Hepatocyte (in vitro differentiated cells): ENCODE results near the gene BORCS8. TPM values are rescaled to one million over a fixed set of nuclear protein-coding genes. Genes with fewer than 3 reads are reported as not detected.

Experiments used
- DNase-seq: peaks from one replicate; pipeline ENCODE4 v3.0.0-alpha.2; 2016; ENCODE audit warnings: low spot score
- H2AFZ ChIP-seq: fragments of 200-600 bp; sonication (generic); 2 replicates; pipeline ENCODE4 v1.6.0; 2016; ENCODE audit warnings: antibody characterized with exemption, mild to moderate bottlenecking
- H3K27ac ChIP-seq: fragments of 200-600 bp; sonication (generic); 2 replicates; pipeline ENCODE4 v1.5.1; 2016; ENCODE audit warnings: mild to moderate bottlenecking
- H3K27me3 ChIP-seq: fragments of 200-600 bp; sonication (generic); 2 replicates; pipeline ENCODE4 v1.6.1; 2016
- H3K36me3 ChIP-seq: fragments of 200-600 bp; sonication (generic); replicated peaks from 2 replicates; pipeline ENCODE4 v1.5.1; 2016; ENCODE audit warnings: low read depth; ENCODE audit not compliant: insufficient read depth
- H3K4me1 ChIP-seq: fragments of 200-600 bp; sonication (generic); 2 replicates; pipeline ENCODE4 v1.5.1; 2016; ENCODE audit warnings: mild to moderate bottlenecking, moderate library complexity; ENCODE audit not compliant: insufficient read depth
- H3K4me2 ChIP-seq: fragments of 200-600 bp; sonication (generic); 2 replicates; pipeline ENCODE4 v1.6.0; 2016
- H3K4me3 ChIP-seq: fragments of 200-600 bp; sonication (generic); 2 replicates; pipeline ENCODE4 v1.5.1; 2016; ENCODE audit warnings: mild to moderate bottlenecking
- H3K79me2 ChIP-seq: fragments of 200-600 bp; sonication (generic); 2 replicates; pipeline ENCODE4 v1.6.0; 2017; ENCODE audit warnings: mild to moderate bottlenecking
- H3K9me2 ChIP-seq: fragments of 200-600 bp; sonication (generic); replicated peaks from 2 replicates; pipeline ENCODE4 v1.6.0; 2017; ENCODE audit warnings: mild to moderate bottlenecking; ENCODE audit not compliant: insufficient read depth
- H3K9me3 ChIP-seq: fragments of 200-600 bp; sonication (generic); 2 replicates; pipeline ENCODE4 v1.5.1; 2016; ENCODE audit warnings: low read depth, mild to moderate bottlenecking
- H4K20me1 ChIP-seq: fragments of 200-600 bp; sonication (generic); 2 replicates; pipeline ENCODE4 v1.6.0; 2016; ENCODE audit warnings: mild to moderate bottlenecking; ENCODE audit not compliant: insufficient read depth, poor library complexity, severe bottlenecking
- EZH2 ChIP-seq: fragments of 200-600 bp; sonication (generic); IDR thresholded peaks from 2 replicates; pipeline ENCODE4 v1.6.1; 2016; ENCODE audit warnings: antibody characterized with exemption, mild to moderate bottlenecking, borderline replicate concordance
- EZH2phosphoT487 ChIP-seq: fragments of 200-600 bp; sonication (generic); IDR thresholded peaks from one replicate; pipeline ENCODE4 v1.6.1; 2018; ENCODE audit warnings: antibody characterized with exemption, mild to moderate bottlenecking, low read depth, moderate library complexity; ENCODE audit not compliant: unreplicated experiment, severe bottlenecking
- WGBS: methylation state at CpG from one replicate; pipeline ENCODE4 v1.1.6; 2016; ENCODE audit warnings: low lambda C conversion rate; ENCODE audit errors: missing lambda C conversion rate; 5-methylcytosine and 5-hydroxymethylcytosine counted together
- polyA plus RNA-seq: library from polyadenylated mRNA; unstranded; fragments of >200 nt; fragmentation: Nextera tagmentation; extraction: Ambion mirVana; gene quantifications from 2 replicates; pipeline ENCODE4 v1.2.1, GENCODE V29; 2016
- total RNA-seq: library from RNA; depleted of rRNA; stranded (reverse); fragments of >200 nt; gene quantifications from 2 replicates; pipeline ENCODE4 v1.2.3, GENCODE V29; 2014
- TF ChIP-seq, protein P1 (sequence below): fragments of 200-600 bp; sonication (generic); IDR thresholded peaks from 2 replicates; pipeline ENCODE4 v1.5.1; 2016; ENCODE audit warnings: antibody characterized with exemption, mild to moderate bottlenecking; ENCODE audit not compliant: poor library complexity

BORCS8 gene
- total and polyA plus RNA-seq, 2 experiments from 2014 or later: 13.1 to 25.6 TPM

DNA sequence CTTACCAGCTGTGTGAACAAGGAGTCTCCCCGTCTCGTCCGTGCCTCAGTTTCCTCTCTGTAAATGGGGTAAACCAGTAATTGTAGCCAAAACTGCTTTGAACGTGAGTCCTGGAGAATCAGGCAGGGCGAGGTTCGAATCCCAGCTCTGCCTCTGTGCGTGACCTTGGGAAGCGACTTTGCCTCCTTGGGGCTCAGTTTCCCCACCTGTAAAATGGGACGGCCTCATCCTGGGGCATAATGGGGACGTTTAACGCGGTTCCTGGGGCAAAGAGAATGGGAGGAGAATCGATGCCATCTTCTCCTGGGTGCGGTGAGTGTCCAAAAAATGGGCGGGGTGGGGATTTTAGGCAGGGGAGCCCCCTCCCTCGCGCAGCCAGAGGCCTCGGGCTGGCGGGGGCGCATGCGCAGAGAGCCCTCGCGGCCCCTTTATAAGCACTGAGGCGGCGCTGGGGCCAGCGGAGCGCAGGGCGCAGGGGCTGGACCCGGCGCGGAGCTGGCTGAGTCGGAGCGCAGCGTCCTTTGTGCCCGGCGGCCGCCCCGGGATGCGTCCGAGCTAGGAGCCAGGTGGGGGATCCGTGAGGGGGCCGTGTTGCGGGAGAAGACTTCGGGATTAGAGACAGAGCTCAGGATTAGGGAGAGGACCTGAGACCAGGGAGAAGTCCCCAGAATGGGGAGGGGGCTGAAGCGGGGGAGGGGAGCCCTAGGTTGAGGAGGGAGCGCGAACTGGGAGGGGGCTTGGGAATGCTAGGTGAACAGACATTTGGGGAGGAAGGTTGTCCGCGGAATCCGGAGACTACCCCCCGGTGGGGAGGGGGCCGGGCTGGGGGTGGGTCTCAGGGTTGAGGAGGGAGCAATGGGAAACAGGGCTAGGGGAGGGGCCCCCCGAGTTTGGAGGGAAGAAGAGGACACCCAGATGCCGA lies 19.8 kb upstream of the BORCS8 start, which contains the start of gene NCAN:
Gene NCAN (plus strand): TSS at position 460 of the 922 bp plus-strand sequence. CDS start 4,996 bp downstream, outside the sequence.
- no peak for DNase-seq
- WGBS: 16% methylated on average over 31 of the region's 54 CpGs
- H3K36me3 ChIP-seq: no peaks in the 10 kb centered on the region
- H3K4me2 ChIP-seq: no peak within 1 kb of the TSS
- H3K79me2 ChIP-seq: no peaks in the 10 kb centered on the region
- TF ChIP-seq EZH2: no peak
- TF ChIP-seq, protein P1, sequence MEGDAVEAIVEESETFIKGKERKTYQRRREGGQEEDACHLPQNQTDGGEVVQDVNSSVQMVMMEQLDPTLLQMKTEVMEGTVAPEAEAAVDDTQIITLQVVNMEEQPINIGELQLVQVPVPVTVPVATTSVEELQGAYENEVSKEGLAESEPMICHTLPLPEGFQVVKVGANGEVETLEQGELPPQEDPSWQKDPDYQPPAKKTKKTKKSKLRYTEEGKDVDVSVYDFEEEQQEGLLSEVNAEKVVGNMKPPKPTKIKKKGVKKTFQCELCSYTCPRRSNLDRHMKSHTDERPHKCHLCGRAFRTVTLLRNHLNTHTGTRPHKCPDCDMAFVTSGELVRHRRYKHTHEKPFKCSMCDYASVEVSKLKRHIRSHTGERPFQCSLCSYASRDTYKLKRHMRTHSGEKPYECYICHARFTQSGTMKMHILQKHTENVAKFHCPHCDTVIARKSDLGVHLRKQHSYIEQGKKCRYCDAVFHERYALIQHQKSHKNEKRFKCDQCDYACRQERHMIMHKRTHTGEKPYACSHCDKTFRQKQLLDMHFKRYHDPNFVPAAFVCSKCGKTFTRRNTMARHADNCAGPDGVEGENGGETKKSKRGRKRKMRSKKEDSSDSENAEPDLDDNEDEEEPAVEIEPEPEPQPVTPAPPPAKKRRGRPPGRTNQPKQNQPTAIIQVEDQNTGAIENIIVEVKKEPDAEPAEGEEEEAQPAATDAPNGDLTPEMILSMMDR: no peak
- TF ChIP-seq EZH2phosphoT487: no peak
- H3K9me2 ChIP-seq: no peaks in the 10 kb centered on the region
- H3K4me3 ChIP-seq: no peak within 1 kb of the TSS
- H2AFZ ChIP-seq: no peak within 1 kb of the TSS
- no peak within 1 kb of the TSS for H3K27ac ChIP-seq
- no peaks in the 10 kb centered on the region for H3K9me3 ChIP-seq
- H3K27me3 ChIP-seq: peaks cover 45% of the 10 kb centered on the region
- H4K20me1 ChIP-seq: no peaks in the 10 kb centered on the region
- H3K4me1 ChIP-seq: no peaks in the 10 kb centered on the region

DNA sequence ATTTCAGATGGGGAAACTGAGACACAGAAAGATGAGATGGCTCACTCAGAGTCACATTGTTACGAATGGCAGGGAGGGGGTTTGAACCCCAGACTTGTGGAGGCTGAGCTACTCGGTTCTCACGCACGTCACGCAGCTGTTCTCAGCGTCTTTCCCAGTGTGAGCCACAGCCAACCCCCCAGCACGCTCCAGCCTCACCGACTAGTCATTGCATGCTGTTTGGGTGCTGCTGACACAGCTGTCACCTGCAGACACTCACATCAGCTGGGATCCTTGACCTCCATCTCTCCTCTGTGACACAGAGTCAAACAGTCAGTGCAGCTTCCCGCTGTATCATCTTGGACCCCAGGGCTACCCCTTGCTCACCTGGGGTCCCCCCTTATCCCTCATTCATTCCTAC lies 17.4 kb upstream of the BORCS8 start:
- H3K4me1 ChIP-seq: no peaks in the 10 kb centered on the region
- no peaks in the 10 kb centered on the region for H3K9me2 ChIP-seq
- no peaks in the 10 kb centered on the region for H3K79me2 ChIP-seq
- WGBS: 65% methylated on average over 9 of the region's 9 CpGs
- H3K9me3 ChIP-seq: no peaks in the 10 kb centered on the region
- TF ChIP-seq, protein P1: no peak
- TF ChIP-seq EZH2phosphoT487 (no peak), EZH2 (no peak)
- H3K36me3 ChIP-seq: no peaks in the 10 kb centered on the region
- no peak overlapping the region for H2AFZ ChIP-seq
- no peak for DNase-seq
- H3K4me3 ChIP-seq: no peak overlapping the region
- H3K27me3 ChIP-seq: peaks cover 47% of the 10 kb centered on the region
- no peak overlapping the region for H3K4me2 ChIP-seq
- no peak overlapping the region for H3K27ac ChIP-seq
- H4K20me1 ChIP-seq: no peaks in the 10 kb centered on the region

DNA sequence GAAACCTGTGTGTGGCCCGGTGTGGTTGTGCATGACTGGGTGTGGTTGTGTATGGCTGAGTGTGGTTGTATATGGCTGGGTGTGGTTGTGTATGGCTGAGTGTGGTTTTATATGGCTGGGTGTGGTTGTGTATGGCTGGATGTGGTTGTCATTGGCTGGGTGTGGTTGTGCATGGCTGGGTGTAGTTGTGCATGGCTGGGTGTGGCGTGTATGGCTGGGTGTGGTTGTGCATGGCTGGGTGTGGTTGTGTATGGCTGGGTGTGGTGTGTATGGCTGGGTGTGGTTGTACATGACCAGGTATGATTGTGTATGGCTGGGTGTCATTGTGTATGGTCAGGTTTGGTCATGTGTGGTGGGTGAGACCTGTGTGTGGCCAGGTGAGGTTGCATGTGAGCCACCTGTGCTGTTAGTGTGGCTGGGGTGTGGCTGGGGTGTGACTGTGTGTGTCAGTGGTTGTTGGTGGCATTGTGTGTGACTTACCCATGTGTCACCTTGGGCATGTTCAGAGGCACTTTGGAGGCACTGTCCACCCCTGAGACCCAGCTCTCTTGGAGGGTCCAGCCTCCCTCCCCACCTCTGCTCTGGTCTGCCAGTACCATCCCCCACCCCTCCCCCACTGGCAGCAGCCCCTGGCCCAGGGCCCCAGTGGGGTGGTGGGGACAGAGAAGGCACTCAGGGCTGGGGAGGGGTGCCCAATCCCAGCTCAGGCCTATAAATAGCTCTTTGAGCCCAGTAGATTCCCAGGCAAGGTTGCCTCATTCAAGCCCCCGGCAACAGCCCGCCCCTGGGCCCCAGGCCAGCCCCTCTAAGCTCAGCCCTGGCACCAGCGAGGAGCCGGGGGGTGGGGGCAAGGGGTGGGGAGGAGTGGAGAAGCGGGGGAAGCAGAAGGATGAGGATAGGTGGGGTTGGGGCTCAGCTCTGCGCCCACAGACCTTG lies 16.0 kb upstream of the BORCS8 start:
- no peaks in the 10 kb centered on the region for H3K79me2 ChIP-seq
- 100% methylated on average over 3 of the region's 8 CpGs for whole genome bisulfite sequencing
- DNase-seq: no peak
- H2AFZ ChIP-seq: no peak overlapping the region
- no peaks in the 10 kb centered on the region for H3K9me3 ChIP-seq
- no peak overlapping the region for H3K4me3 ChIP-seq
- no peaks in the 10 kb centered on the region for H3K9me2 ChIP-seq
- peaks cover 33% of the 10 kb centered on the region for H3K27me3 ChIP-seq
- H4K20me1 ChIP-seq: no peaks in the 10 kb centered on the region
- no peak overlapping the region for H3K4me2 ChIP-seq
- H3K36me3 ChIP-seq: no peaks in the 10 kb centered on the region
- H3K27ac ChIP-seq: no peak overlapping the region
- no peaks in the 10 kb centered on the region for H3K4me1 ChIP-seq
- TF ChIP-seq EZH2 (no peak), EZH2phosphoT487 (no peak)
- TF ChIP-seq, protein P1: no peak
